Measurements from ENCODE around the gene HDAC8.
"Not testable (repeated sequence)": the region's sequence is repeated elsewhere in the genome, so short reads cannot be mapped to it uniquely, and the experiment has no call there.

The HDAC8 gene

DNA sequence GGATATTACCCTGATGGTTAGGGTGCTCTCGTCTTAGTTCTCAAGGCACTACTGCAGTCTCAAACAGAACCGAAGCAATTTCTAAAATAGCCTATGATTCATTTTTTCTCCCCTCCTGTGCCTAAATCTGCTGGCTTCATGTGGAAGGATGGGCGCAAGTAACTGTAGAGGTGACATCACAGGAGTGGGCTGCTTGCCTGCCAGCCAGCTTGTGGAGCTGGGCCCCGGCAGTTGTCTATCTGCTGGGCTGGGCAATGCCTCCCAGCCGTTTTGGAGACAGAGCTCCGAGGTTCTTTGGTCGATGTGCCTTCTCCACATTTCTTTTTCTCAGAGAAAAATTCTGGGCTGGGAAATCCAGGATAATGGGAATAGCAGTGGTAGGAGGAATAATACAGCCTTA lies 232.6 kb downstream of the HDAC8 start:
- TF ChIP-seq, protein P1, sequence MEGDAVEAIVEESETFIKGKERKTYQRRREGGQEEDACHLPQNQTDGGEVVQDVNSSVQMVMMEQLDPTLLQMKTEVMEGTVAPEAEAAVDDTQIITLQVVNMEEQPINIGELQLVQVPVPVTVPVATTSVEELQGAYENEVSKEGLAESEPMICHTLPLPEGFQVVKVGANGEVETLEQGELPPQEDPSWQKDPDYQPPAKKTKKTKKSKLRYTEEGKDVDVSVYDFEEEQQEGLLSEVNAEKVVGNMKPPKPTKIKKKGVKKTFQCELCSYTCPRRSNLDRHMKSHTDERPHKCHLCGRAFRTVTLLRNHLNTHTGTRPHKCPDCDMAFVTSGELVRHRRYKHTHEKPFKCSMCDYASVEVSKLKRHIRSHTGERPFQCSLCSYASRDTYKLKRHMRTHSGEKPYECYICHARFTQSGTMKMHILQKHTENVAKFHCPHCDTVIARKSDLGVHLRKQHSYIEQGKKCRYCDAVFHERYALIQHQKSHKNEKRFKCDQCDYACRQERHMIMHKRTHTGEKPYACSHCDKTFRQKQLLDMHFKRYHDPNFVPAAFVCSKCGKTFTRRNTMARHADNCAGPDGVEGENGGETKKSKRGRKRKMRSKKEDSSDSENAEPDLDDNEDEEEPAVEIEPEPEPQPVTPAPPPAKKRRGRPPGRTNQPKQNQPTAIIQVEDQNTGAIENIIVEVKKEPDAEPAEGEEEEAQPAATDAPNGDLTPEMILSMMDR (IDR thresholded peaks at IDR 0.05; ENCODE audit: insufficient read depth, low read depth, low read length, missing control alignments): no peak
- no peak for DNase-seq (ENCODE audit: low read depth)
- no peak overlapping the region for H3K4me3 ChIP-seq (ENCODE audit: low read depth, low read length)

DNA sequence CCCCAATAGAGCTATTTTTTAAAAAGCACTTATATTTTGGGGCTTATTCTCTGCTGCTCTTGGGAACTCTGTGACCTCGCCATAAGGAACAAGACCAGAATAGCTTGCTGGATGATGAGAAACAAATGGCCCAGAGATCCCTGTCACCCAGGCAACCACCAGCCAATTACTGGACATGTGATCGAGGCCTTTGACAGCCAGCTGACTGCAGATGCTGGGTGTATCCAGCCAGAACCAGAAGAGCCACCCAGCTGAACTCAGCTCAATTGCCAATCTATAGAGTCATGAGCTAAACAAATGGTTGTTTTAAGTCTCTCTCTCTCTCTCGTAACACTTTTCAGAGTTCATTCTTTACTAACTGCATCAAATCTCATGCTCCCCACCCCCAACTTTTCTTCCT lies 242.5 kb downstream of the HDAC8 start:
- H3K4me3 ChIP-seq (ENCODE audit: low read depth, low read length): no peak overlapping the region
- no peak for DNase-seq (ENCODE audit: low read depth)
- TF ChIP-seq, protein P1 (IDR thresholded peaks at IDR 0.05; ENCODE audit: insufficient read depth, low read depth, low read length, missing control alignments): no peak

DNA sequence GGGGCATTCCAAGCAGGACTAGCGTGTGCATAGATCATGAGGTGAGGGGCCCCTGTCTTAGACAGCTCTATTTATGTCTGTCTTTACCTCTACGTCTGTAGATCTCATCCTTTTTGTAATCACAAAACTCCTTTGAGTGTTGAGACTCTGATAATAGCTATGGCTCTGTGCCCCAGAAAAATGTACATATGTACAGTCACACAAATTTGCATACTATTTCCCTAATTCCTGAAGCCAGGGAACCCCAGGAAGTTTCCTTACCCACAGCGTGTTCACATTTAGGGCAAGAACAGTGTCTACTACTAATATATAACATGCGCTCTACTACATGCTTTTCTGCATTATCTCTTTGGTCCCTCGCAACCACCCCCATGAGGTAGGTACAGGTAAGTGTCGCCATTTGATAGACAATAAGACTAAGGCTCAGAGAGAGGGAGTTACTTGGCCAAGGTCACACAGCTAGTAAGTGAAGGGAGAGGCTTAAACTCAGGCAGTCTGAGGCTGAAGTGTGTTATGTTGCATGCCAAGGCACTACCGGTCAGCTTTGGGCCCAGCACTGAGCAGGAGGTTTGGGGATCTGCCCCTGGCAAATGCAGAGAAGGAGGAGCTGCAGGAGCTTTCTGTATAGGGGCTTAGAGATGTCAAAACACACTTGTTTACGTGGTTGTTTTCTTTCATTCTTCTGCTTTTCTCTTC lies 245.9 kb downstream of the HDAC8 start:
- DNase-seq (ENCODE audit: low read depth): no peak
- TF ChIP-seq, protein P1 (IDR thresholded peaks at IDR 0.05; ENCODE audit: insufficient read depth, low read depth, low read length, missing control alignments): no peak
- H3K4me3 ChIP-seq (ENCODE audit: low read depth, low read length): no peak overlapping the region

DNA sequence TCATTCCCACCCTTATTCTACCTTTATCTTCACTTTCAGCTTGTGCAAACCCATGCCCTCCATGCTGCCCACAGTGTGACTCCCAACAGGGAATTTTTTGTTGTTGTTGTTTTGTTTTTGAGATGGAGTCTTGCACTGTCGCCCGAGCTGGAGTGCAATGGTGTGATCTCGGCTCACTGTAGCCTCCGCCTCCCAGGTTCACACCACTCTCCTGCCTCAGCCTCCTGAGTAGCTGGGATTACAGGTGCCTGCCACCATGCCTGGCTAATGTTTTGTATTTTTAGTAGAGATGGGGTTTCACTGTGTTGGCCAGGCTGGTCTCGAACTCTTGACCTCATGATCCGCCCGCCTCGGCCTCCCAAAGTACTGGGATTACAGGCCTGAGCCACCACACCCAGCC lies 253.0 kb downstream of the HDAC8 start:
- H3K4me3 ChIP-seq (ENCODE audit: low read depth, low read length); DNase-seq (ENCODE audit: low read depth): not testable (repeated sequence)

DNA sequence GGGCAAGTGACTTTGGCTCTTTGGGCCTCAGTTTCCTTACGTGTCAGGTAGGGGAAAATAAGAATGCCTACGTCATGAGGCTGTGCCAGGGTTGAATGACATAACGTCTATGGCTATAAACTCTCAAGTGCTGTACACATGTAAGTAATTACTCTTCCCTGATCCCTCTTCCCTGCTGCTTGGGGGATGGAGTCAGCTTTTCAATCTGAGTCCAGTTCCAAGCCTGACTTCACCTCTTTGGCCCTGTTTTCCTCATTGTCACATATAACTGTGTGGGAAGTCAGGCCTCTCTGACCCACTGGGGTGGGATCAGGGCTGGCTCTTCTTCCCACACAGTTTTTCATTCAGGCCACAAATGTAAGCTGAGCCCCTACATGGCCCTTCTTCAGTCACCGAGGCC lies 255.5 kb downstream of the HDAC8 start:
- TF ChIP-seq, protein P1 (IDR thresholded peaks at IDR 0.05; ENCODE audit: insufficient read depth, low read depth, low read length, missing control alignments): no peak

DNA sequence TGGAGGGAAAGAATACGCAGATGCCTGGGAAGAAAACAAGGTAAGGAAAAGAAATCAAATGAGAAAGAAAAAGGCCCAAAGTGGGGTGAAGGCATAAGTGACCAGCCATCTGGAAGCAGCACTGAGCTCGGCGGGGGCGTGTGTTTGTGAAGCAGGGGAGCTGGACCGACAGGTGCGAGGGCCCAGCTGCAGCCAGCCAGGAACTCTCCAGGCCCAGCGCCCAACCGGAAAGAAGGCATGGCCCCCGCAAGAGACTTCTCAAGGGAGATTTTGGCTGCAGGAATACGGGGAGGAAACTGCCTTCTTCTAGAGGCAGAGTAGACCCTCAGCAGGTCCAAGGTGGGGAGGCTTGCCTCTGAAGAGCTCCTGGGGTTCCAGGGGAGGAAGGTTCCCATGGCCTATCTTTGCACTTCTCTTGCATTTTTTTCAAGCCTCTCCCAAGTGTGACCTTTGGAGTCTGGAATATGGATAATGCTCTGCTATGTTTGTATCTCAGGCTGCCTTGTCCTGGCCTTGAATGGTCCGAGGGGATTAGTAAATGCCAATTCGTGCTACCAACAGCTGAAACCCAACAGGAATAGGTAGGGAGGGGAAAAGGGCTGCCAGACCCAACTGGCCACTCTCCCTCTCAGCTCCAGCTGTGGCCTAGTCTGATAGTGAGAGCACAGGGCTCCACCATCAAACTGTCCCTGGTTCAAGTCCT lies 256.1 kb downstream of the HDAC8 start:
- no peak overlapping the region for H3K4me3 ChIP-seq (ENCODE audit: low read depth, low read length)
- DNase-seq (ENCODE audit: low read depth): no peak
- TF ChIP-seq, protein P1 (IDR thresholded peaks at IDR 0.05; ENCODE audit: insufficient read depth, low read depth, low read length, missing control alignments): no peak

More for the DNA sequence above, 255.5 kb downstream of the HDAC8 start:
- DNase-seq (ENCODE audit: low read depth): no peak
- no peak overlapping the region for H3K4me3 ChIP-seq (ENCODE audit: low read depth, low read length)

DNA sequence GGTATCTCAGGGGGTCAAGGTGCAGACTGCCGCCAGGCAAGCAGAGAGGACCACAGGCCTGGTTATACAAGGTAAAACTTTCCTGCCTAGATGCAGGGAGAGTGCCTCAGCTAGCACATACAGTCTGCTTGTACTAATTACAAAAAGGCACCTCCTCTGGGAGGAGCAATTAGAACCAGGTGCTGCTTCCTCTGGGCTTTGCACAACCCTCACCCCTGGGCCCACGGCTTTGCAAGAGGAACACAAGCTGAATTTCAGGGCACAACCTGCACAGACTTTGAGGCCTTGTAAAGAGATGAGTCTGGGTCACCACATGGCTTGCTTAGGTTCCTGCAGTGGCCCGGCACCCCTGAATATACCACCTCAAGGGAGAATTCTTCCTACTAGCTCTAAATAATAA lies 257.8 kb downstream of the HDAC8 start:
- no peak overlapping the region for H3K4me3 ChIP-seq (ENCODE audit: low read depth, low read length)
- no peak for DNase-seq (ENCODE audit: low read depth)
- TF ChIP-seq, protein P1 (IDR thresholded peaks at IDR 0.05; ENCODE audit: insufficient read depth, low read depth, low read length, missing control alignments): no peak

Measured in GM12865 (cell line).